Measurements from ENCODE around the gene INPP5D.

DNA sequence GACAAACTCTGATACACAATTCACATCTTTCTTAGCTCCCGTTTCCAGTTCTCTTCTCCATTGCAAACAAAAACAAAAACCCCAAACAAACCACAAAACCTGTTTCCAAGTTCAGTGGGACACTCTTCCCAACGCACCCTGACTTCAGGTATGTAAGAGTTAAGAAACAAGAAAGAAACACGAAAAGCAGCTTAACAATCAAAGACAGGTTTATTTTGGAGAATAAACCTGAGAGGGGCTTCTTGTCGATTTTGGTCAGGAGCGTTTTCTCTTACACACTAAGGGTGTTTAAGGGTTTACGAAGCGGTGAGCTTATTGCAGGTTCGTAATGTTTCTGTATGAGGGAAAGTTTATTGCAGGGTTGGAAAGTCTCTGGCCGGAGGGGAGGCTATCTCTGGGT, 190.4 kb downstream of the INPP5D start:
- no peak for TF ChIP-seq CTCF (IDR thresholded peaks at IDR 0.05)
- no peak for TF ChIP-seq EZH2 (IDR thresholded peaks at IDR 0.05; ENCODE audit: borderline replicate concordance, insufficient read depth, low read depth, low read length, poor library complexity, severe bottlenecking)
